Frontal cortex (tissue), 4 donors: Measurements from ENCODE around the gene HECW1. TPM values are rescaled to one million over a fixed set of nuclear protein-coding genes. Genes with fewer than 3 reads are reported as not detected.
"Not testable (repeated sequence)": the region's sequence is repeated elsewhere in the genome, so short reads cannot be mapped to it uniquely, and the experiment has no call there.

ENCODE experiments used
- DNase-seq, 2 donors: peaks; one replicate each; pipeline ENCODE4 v3.0.0; 2012; ENCODE audit warnings: low spot score in 2 of 2
- FAIRE-seq: peaks from 2 replicates; lab custom pipeline; 2012; peaks lifted over from hg19 to GRCh38; lab: Jason Lieb, UNC
- total RNA-seq: library from RNA; depleted of rRNA; stranded (reverse); fragments of >200 nt; gene quantifications from one replicate; pipeline ENCODE4 v1.2.3, GENCODE V29; 2014
- donor health status: control.
- donor health status: control.
- donor health status: control.

HECW1 gene
- total RNA-seq = 41.6 TPM

DNA sequence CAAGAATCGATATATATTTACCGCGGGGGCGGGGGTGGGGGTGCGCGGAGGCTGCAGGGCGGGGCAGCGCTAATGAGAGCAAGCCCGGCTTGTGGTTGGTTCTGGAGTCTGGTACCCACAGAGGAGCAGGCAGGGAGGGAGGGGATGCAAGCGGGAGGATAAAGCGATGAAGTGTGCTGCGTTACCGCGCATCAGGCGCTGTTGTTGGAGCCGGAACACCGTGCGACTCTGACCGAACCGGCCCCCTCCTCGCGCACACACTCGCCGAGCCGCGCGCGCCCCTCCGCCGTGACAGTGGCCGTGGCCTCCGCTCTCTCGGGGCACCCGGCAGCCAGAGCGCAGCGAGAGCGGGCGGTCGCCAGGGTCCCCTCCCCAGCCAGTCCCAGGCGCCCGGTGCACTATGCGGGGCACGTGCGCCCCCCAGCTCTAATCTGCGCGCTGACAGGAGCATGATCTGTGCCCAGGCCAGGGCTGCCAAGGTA, at the start of gene HECW1:
TSS of gene HECW1 (plus strand) at position 189 of the 482 bp plus-strand sequence. CDS start 131,259 bp downstream, outside the sequence.
- no peak for FAIRE-seq

DNA sequence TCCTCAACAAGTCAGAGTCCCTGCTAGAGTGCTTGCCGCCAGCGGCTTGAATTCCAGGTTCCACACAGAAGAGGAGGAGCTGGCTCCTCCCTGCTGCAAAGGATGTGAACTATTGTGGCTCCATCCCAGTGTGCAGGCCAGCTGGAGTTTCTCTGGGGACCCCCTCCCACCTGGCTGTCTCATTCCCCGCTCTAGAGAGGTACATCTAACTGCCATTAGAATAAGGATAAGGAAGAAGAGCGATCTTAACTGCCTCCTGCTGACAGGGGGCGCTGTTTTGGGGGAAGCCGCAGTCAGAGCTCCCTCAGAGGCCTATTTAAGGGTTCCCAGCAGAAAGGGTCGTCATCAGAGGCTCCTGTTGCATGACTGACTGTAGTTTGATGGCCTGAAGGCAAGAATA, 40.8 kb upstream of the HECW1 start:
- DNase-seq = no peak
- no peak for FAIRE-seq

More for the DNA sequence above, at the start of gene HECW1:
- peak in 1 of 2 donors; percentile 34 for DNase-seq

DNA sequence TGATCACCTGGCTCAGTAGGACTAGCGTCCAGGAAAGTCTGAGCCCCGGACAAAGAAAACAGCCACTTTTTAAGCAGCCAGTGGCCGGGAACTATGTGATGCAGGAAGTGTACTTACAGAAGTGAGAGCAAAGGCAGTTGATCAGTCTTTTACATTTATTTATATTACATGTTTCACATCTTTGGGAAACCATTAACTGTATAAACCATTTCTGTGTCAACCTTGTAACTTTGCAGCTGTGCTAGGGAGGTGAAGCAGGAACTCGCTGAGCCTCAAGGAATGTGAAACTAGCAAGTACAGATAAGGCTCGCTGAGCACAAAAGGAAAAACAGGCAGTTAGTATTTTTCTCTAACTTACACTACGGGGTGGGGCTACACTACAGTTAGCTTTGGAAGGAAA, 39.9 kb upstream of the HECW1 start:
- FAIRE-seq (no peak), DNase-seq (no peak)

DNA sequence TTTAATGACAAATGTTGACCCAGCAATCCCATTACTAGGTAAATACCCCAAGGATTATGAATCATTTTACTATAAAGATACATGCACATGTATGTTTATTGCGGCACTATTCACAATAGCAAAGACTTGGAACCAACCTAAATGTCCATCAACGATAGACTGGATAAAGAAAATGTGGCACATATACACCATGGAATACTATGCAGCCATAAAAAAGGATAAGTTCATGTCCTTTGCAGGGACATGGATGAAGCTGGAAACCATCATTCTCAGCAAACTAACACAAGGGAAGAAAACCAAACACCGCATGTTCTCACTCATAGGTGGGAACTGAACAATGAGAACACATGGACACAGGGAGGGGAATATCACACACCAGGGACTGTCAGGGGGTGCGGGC, 38.6 kb upstream of the HECW1 start:
- not testable (repeated sequence) for DNase-seq, FAIRE-seq

DNA sequence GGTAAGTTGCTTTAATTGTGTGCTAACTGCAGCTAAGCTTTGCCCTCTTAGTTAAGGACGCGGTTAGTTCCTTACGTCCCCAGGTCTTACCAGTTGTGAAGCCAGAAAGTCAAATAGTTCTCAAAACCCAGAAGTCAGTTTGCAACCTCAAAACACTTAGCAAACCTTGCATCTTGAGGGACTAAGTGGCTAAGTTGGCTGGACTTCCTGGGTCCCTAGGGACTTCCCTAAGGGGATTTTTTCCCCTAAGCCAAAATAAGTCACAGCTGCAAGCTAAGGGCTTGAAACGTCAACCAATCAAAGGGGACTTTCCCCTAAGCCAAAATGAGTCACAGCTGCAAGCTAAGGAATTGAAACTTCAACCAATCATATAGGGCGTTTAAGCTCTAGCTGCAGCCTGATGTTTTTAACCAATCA, 36.2 kb upstream of the HECW1 start:
- no peak for DNase-seq

DNA sequence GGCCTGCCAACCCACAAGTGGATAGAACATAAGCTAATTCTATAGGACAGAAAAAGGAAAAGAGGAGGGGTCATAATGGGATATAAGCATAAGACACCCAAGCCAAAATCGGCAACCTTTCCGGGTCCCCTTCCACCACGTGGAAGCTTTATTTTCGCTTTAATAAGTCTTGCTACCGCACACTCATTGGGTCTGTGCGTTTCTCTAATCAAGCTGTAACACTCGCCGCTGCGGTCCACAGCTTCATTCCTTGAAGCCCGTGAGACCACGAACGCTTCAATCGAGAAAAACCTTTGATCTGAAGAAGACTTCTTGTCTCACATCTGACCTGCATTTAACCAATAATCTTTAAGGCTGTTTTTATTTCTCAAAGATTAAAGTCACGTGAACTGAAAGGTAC, 35.8 kb upstream of the HECW1 start:
- FAIRE-seq (no peak), DNase-seq (no peak)

More for the DNA sequence above, 36.2 kb upstream of the HECW1 start:
- FAIRE-seq = no peak

DNA sequence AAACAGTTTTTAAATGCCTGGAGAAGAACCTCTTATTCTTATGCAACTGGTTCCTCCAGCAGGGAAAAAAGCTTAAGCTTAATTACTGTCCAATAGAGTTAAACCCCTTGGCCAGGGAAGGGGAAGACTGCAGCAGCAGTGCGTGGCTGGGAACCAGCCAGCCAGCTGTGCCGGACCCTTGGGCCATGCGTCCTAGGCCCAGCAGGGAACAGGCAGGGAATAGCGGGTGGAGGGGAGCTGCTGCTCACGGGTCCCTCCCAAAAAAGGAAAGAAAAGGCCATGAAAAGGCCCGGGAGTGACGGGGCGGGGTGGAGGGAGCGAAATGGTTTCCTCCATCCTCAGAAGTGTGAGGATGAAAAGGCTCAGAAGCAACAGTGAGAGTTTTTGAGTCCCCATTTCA, 35.2 kb upstream of the HECW1 start:
- no peak for DNase-seq
- FAIRE-seq = no peak

DNA sequence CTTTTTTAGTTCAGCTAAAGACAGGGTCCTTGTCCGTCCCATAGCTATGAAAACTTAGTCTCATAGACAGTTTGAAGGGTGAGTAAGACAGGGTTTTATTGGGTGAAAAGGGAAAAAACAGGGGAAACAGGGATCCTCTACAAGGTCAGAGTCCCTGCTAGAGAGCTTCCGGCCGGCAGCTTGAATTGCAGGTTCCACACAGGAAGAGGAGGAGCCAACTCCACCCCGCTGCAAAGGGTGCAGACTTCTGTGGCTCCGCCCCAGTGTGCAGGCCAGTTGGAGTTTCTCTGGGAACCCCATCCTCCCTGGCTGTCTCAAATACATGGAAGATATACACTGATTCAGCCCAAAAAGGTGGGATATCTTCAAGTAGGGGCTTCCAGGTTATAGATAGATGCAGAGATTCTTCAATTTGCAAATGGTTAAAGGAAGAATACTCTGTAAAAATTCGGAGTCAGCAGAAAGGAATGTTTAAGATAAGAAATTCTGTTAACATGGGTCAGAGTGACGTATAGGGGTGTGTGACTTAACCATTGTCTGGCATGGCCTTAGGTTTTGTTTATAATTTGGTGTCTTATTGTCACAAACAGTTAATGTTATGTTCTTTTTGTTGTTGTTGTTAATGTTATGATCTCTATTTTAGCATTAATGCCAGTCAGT, 34.6 kb upstream of the HECW1 start:
- FAIRE-seq = no peak
- no peak for DNase-seq

DNA sequence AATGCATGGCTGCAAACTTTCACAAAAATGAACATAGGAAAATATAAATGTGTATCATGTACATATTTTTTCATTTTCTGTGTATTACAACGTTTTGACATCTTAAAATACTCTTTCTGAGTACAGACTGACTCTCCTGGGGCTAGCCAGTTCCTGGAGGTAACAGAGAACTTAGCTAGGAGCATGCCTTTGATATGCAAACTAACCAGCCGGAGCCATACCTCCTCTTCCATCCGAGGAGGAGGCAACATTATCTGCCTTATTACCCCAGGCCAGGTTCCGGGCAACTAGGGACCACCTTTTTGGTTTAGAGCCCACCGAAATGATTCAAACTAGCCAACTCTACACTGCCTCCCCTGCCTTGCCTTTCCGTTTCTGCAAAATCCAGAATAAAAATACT, 33.7 kb upstream of the HECW1 start:
- FAIRE-seq (no peak), DNase-seq (no peak)

DNA sequence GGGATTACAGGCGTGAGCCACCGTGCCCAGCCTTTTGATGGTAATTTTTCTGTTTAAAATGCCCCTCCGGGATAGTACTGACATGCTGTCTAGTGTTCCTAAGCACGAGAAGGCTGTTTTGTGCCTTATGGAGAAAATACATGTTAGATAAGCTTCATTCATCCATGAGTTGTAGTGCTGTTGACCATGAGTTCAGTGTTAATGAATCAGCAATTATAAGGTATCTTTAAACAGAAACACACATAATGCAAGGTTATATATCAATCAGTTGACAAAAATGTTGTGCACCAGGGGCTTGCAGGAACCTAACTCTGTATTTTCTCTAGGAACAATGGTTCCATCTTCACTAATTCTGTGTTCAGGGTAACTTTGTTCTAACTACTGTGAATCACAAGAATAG, 30.8 kb upstream of the HECW1 start:
- DNase-seq = no peak
- FAIRE-seq = no peak

DNA sequence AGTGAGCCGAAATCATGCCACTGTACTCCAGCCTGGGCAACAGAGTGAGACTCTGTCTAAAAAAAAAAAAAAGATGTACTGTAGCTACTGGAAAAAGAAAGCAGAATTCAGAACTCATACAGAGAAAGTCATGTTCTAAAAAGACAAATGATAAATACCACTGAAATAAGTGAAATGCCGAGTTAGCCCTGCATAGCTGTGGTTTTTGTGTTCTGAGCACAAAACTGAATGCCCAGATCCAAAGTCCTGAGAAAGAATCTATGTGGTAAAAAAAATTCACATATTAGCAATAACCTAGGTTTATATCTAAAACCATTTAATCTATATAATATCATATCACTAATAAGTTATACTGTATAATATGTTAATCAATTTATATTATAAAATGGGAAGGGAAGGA, 29.3 kb upstream of the HECW1 start:
- DNase-seq (no peak), FAIRE-seq (no peak)

DNA sequence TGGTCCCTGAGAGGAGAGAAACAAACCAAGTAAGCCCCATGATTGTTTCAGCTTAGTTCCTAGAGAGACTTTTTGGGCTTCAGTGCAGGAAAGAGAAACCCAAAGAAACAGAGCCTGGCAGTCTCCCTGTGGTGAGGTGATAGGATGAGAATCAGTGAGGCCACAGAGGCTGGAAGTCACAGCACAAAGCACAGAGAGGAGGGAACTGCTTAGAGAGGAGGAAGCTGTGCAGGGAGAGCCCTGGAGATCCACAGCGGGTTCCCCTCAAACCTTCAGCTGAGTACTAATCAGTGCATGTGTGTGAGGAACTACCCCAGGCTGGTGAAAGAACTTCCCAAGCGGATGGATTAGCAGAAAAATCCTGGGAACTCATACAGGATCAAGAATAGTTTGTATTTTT, 27.4 kb upstream of the HECW1 start:
- DNase-seq (no peak), FAIRE-seq (no peak)

DNA sequence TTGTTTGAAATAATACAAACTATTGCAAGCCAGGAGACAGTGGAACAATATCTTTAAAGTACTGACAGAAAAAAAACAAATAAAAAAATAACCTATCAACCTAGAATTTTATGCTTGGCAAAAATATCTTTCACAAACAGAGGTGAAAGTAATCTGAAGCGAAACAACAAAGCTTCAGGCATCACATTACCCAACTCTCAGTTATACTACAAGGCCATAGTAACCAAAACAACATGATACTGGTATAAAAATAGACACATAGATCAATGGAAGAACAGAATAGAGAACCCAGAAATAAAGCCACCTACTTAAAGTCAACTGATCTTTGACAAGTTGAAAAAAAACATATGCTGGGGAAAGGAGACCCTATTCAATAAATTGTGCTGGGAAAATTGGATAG, 26.5 kb upstream of the HECW1 start:
- no peak for DNase-seq
- FAIRE-seq = no peak

DNA sequence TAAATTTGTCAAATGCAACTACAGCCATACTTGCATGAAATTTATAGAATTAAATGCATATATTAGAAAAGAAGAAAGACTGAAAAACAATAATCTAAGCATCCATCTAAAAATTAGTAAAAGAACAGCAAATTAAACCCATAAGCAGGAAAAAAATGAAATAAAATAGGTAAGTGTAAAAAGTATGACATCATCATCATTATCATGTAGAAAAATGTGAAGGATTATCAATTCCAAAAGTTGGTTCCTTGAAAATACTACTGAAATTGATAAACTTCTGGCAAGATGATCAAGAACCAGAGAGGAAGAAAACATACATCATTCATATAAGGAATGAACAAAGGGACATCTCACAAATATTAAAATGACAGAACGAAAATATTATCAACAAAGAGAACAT, 19.6 kb upstream of the HECW1 start:
- FAIRE-seq (no peak), DNase-seq (no peak)

DNA sequence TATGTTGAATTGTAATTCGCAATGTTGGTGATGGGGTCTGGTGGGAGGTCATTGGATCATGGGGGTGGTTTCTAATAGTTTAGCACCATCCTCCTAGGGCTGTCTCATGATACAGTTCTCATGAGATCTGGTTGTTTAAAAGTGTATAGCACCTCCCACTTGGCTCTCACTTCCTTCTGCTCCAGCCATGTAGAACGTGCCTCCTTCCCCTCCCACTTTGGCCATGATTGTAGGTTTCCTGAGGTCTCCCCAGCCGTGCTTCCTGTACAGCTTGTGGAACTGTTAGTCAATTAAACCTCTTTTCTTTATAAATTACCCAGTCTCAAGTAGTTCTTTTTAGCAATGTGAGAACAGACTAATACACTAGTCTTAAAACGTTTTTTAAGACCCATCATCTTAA, 15.6 kb upstream of the HECW1 start:
- no peak for DNase-seq
- no peak for FAIRE-seq

DNA sequence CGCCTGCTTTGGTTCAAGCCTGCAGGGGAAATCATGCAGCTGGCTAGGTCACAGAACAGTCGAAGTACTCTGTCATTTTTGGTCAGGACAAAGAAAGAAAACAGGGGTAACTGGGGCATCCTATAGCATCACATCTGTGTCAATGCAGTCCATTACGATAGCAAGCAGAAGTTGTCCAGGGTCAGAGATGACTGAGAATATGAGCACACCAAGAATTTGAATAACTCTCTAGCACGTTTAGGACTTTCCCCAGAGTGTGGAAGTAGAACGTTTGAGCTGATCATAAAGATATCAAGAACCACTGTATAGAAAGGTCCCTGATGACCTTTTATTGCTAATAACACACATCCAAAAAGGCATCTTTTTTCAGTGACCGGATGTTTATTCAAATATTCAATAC, 12.7 kb upstream of the HECW1 start:
- FAIRE-seq (no peak), DNase-seq (no peak)

DNA sequence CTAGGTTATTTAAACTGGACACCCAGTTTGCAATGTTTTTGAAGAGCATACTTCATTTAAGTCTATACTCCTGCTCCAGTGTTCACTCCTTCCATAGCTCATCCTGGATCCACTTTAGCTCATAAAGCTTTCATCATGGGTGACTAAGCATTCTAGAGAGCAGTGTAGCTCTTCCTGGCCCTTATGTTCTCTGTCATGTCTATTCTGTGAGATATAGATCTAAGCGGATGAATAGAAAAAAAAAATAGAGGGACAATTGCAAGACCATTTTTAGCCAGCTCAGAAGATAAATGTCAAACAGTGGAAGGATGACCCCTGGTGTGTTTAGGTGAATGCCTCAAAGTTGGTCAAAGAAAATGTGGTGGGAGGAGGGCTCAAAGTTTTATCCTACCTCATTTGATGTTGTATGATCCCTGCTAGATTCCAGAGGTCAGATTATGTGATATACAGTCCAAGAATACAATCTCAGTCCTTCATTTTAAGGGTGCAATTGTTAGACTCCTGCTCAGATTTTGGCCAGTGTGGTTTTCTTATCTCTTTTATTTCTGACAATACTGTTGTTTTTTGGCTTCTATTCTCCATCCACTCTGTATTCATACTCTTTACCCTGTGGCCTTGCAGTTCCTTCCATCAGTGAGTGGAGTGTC, 7.5 kb upstream of the HECW1 start:
- DNase-seq (no peak), FAIRE-seq (no peak)

DNA sequence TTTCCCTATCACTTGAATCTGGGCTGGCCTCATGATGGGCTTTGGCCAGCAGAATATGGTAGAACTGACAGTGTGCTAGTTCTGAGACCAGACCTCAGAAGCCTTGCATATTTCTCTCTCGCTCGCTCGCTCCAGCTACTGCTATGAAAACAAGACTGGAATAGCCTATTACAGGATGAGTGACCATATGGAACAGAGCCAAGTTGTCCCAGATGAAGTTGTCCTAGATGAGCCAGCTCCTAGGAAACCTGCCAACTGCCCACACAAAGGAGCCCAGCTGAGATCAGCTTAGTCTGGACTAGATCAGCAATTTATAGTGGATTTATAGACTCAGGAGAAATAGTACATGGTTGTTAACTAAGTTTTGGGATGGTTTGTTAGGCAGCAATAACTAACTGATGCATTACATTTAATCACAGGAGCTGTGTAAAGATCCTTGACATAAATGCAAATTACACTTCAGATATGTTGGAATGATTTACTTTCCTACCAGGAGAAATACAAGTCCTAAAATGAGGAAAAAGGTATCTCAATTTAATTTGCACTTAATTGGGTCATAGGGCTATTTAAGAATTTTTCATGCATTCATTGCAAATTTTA, 6.8 kb upstream of the HECW1 start:
- FAIRE-seq = no peak
- DNase-seq = no peak

DNA sequence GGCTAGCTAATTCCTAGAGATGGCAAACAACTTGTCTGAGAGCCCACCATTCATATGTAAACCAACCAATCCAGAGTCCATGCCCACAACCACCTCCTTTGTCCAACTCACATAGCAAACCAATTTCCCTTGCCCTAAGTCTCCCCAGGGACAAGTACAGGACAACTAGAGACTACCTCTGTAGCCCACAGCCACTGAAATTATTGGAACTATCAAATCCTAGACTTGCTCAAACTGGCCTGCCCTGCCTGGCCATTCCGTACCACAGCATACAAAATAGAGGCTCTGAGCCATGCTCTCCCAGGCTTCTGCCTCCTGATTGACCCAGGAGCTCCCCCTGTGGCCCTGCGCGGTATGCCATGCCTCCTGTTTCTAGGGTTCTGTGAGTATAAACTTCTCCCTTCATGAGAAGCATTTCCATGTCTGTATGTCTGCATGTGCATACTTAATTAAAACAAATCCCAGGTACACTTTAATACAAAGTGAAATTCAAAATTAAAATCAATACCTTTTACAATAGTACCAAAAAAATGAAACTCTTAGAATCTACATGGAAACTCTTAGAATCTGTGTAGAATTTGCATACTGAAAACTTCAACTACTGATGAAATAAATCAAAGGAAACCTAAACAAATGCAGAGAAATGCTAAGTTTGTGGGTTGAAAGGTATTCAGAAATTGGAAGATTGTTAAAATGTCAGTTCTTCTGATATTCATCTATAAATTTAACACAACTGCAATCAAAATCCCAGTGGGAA, 4.0 kb upstream of the HECW1 start:
- FAIRE-seq (no peak), DNase-seq (no peak)

DNA sequence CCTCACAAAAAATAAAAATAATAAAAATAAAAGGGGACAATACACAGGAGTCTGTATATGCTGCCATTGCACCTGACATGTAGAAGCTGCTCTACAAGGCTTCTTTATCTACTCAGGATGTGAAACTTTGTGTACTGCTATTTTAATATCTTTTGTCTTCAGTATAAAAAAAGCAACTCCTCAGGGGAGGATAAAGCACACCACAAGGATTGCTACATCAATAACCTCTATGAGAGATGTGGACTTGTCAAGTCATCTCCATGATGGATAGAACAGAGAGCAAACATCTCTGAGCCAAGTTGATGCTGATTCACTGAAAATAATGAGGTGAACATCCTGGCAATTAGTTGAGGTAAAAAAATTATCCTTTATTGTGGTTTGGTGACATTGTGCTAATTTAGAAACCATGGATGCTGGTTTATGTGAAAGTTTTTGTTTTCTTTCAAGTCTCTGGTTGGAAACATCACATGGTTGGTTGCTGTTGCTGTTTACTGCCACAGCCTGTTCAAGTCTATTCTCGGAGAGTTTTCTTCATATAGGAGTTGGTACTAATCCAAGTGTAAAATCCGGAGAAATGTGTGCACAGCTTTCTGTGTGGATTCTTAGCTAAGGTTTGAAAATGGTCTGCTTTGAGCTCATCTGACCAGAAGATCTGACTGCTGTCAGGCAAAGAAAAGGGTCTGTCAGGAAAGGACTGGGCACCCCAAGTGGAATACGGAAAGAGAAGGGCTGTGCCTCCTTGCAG, 1.5 kb upstream of the HECW1 start:
- FAIRE-seq (no peak), DNase-seq (no peak)
